Activated CD4-positive, alpha-beta T cell treated with anti-CD3 and anti-CD28 coated beads for 1 hour (primary cell): Measurements from ENCODE around the gene CLPTM1L.
A peak's percentile ranks its signal among the peaks of the same experiment; 100 is the strongest.
"Not testable (repeated sequence)": the region's sequence is repeated elsewhere in the genome, so short reads cannot be mapped to it uniquely, and the experiment has no call there.

Source experiments
- DNase-seq: peaks from one replicate; pipeline ENCODE4 v3.0.0-alpha.2; 2020

Gene CLPTM1L

DNA sequence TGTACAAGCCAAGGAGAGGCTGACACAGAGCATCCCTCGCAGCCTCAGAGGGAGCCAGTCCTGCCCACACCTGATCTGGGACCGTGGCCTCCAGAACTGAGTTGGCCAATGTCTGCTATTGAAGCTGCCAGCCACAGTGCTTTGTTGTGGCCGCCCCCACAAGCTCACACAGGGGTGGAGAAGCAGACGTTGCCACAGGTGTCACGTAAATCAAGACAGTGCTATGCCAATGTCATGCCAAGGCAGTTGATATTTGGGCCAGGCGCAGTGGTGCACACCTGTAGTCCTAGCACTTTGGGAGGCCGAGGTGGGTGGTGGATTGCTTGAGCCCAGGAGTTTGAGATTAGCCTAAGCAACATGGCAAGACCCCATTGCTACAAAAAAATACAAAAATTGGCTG, 32.7 kb downstream of the CLPTM1L start:
- DNase-seq: no peak

DNA sequence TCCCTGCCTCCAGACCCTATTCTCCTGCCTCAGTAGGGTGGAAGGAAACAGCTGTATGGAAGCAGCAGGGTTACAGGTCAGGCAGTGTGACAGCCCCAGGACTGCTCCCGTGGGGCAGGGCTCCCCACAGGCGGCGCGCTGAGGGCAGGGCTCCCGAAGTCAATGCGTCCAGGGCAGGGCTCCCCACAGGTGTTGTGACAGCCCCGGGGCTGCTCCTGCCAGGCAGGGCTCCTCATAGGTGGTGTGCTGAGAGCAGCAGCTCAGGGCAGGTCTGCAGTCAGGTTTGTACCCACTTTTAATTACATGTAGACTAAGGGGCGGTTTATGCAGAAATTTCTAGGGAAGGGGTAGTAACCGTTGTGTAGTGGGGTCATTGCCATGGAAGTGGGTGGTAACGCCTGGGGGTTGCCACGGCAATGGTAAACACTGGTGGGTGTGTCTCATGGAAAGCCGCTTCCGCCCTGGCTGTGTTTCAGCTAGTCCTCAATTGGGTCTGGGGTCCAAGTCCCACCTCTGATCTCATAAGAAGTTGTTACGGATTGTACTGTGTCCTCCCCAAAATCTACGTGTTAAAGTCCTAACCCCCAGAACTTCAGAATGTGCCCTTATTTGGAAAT, 33.4 kb downstream of the CLPTM1L start:
- DNase-seq: no peak

GRCh38 chr5:1310118-1310517, 34.8 kb downstream of the CLPTM1L start:
- DNase-seq: no peak

DNA sequence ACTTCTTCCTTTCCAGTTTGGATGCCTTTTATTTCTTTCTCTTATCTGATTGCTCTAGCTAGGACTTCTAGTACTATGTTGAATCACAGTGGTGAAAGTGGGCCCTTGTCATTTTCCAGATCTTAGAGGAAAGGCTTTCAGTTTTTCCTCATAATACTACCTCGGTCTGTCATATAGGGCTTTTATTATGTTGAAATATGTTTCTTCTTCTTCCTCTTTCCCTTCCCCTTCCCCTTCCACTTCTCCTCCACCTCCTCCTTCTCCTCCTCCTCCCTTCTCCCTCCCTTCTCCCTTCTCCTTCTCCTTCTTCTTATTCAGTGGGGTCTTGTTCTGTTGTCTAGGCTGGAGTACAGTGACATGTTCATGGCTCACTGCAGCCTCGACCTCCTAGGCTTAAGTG, 40.9 kb downstream of the CLPTM1L start:
- no peak for DNase-seq

GRCh38 chr5:1302258-1302657, 42.6 kb downstream of the CLPTM1L start:
- DNase-seq: no peak

- no peak for DNase-seq
Measured at GRCh38 chr5:1300581-1301083, 44.3 kb downstream of the CLPTM1L start.

- no peak for DNase-seq
Measured at GRCh38 chr5:1299961-1300360, 44.9 kb downstream of the CLPTM1L start.

DNA sequence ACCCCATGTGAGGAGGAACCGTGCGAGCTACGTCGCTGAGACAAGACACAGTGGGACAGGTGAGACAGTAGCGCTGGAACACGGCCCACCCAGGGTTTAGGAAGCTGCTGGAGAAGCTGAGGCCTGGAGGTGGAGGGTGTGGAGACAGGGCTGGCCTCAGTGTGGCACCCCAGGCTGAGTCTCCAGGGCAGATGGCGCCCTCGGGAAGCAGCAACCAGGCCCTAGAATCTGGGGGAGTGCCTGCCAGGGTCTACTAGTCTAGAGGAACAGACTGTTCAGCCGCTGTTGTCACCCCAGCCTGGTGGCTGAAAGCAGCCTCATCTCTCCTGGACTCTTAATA, 45.4 kb downstream of the CLPTM1L start:
- DNase-seq: no peak

- no peak for DNase-seq
Measured at GRCh38 chr5:1298723-1299510, 46.0 kb downstream of the CLPTM1L start.

- no peak for DNase-seq
Measured at GRCh38 chr5:1298067-1298551, 46.8 kb downstream of the CLPTM1L start.

GRCh38 chr5:1297243-1297642, 47.7 kb downstream of the CLPTM1L start:
- DNase-seq: no peak

- no peak for DNase-seq
Measured at GRCh38 chr5:1295650-1296037, 49.3 kb downstream of the CLPTM1L start.

DNA sequence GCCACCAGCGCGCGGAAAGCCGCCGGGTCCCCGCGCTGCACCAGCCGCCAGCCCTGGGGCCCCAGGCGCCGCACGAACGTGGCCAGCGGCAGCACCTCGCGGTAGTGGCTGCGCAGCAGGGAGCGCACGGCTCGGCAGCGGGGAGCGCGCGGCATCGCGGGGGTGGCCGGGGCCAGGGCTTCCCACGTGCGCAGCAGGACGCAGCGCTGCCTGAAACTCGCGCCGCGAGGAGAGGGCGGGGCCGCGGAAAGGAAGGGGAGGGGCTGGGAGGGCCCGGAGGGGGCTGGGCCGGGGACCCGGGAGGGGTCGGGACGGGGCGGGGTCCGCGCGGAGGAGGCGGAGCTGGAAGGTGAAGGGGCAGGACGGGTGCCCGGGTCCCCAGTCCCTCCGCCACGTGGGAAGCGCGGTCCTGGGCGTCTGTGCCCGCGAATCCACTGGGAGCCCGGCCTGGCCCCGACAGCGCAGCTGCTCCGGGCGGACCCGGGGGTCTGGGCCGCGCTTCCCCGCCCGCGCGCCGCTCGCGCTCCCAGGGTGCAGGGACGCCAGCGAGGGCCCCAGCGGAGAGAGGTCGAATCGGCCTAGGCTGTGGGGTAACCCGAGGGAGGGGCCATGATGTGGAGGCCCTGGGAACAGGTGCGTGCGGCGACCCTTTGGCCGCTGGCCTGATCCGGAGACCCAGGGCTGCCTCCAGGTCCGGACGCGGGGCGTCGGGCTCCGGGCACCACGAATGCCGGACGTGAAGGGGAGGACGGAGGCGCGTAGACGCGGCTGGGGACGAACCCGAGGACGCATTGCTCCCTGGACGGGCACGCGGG, 49.9 kb downstream of the CLPTM1L start, which contains the start of gene TERT:
Gene TERT (minus strand): TSS at position 234 of the 815 bp plus-strand sequence. CDS start 79 bp downstream, at position 155.
- DNase-seq: peak; percentile 73

- no peak for DNase-seq
Measured at GRCh38 chr5:1294206-1294834, 50.6 kb downstream of the CLPTM1L start.

- no peak for DNase-seq
Measured at GRCh38 chr5:1293416-1294205, 51.3 kb downstream of the CLPTM1L start.

GRCh38 chr5:1292846-1293415, 52.0 kb downstream of the CLPTM1L start:
- DNase-seq: no peak

DNA sequence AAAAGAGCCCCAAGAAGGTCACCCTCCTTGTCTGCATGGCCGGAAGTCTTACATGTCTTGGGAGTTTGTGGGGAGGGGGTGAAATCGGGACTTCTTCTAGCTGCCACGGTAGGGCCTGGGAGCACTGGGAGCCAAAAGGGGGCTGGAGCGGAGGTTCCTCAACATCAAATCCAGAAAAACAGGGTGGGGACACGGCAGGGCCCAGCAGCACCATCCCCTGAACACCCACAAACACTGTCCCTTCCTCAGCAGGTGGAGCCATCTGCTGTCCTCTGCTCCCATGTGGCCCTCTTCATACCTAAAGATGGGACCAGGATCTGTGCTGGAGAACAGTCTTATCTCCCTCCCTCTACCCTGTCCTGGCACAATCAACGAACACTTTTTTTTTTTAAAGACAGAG, 52.8 kb downstream of the CLPTM1L start:
- DNase-seq: no peak

DNA sequence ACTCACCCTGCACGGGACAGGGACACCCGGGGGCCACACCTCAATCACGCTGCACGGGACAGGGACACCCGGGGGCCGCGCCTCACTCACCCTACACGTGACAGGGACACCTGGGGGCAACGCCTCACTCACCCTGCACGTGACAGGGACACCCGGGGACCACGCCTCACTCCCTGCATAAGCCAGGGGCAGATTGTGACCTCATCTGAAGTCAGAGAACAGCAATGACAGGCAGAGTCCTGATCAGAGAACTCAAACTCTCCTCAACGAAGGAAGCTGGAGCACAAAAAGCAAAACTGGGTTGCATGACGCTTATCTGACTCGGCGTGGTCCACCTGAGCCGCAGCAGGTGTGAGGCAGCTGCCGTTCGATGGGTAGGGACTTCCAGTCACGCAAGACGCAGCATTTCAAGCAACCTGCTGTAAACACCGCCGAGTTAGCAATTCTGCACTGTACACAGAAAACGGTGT, 53.3 kb downstream of the CLPTM1L start:
- no peak for DNase-seq

DNA sequence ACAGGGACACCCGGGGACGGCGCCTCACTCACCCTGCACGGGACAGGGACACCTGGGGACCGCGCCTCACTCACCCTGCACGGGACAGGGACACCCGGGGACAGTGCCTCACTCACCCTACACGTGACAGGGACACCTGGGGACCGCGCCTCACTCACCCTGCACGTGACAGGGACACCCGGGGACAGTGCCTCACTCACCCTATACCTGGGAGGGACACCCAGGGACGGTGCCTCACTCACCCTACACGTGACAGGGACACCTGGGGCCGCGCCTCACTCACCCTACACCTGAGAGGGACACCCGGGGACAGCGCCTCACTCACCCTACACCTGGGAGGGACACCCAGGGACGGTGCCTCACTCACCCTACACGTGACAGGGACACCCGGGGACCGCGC, 53.9 kb downstream of the CLPTM1L start:
- not testable (repeated sequence) for DNase-seq

- not testable (repeated sequence) for DNase-seq
Measured at GRCh38 chr5:1289559-1289958, 55.3 kb downstream of the CLPTM1L start.
